Measurements from ENCODE around the gene CROCC2.

DNA sequence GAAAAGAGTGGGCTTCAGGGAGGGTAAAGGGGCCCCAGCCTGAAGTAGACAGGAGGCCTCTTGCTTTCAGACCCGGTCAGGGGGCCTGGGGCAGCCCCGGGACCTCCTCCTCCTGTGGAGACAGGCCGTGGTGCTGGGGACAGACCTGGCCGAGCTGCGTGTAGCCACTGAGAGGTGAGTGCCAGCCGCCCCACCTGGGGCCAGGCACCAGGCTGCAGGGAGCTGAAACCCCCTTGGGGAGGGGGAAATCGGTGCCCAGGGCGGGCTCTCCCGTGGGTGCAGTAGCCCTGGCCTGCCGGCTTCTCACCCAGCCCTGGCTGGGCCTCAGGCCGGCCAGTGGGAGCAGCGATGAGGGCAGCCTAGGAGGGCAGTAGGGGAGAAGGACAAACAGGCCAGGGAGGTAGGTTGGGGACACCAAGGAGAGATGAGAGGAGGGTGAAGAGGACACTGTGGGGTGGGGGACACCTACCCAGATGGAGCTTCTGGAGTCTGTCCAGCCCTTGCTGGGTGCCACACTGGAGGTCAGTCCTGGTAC is 24.0 kb downstream of the CROCC2 start:
- TF ChIP-seq, protein P1, sequence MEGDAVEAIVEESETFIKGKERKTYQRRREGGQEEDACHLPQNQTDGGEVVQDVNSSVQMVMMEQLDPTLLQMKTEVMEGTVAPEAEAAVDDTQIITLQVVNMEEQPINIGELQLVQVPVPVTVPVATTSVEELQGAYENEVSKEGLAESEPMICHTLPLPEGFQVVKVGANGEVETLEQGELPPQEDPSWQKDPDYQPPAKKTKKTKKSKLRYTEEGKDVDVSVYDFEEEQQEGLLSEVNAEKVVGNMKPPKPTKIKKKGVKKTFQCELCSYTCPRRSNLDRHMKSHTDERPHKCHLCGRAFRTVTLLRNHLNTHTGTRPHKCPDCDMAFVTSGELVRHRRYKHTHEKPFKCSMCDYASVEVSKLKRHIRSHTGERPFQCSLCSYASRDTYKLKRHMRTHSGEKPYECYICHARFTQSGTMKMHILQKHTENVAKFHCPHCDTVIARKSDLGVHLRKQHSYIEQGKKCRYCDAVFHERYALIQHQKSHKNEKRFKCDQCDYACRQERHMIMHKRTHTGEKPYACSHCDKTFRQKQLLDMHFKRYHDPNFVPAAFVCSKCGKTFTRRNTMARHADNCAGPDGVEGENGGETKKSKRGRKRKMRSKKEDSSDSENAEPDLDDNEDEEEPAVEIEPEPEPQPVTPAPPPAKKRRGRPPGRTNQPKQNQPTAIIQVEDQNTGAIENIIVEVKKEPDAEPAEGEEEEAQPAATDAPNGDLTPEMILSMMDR (tag by site-specific recombination; IDR thresholded peaks at IDR 0.05): no peak
- no peak for TF ChIP-seq MYNN (tag by site-specific recombination; IDR thresholded peaks at IDR 0.05; ENCODE audit: borderline replicate concordance)
- no peak for TF ChIP-seq ZNF362 (tag by site-specific recombination; IDR thresholded peaks at IDR 0.05)
- no peak for TF ChIP-seq SP2 (tag by site-specific recombination; IDR thresholded peaks at IDR 0.05)
- no peak for TF ChIP-seq KLF8 (tag by site-specific recombination; IDR thresholded peaks at IDR 0.05)
- TF ChIP-seq ZBTB21 (tag by site-specific recombination; IDR thresholded peaks at IDR 0.05): no peak
